AG10803 (cell line): ENCODE measurements around the gene ODF2.

Source experiments
- DNase-seq: peaks from one replicate; pipeline ENCODE4 v3.0.0; 2010; ENCODE audit warnings: low read depth
- H3K4me3 ChIP-seq: 2 replicates; pipeline ENCODE4 v1.5.1; 2011; ENCODE audit warnings: mild to moderate bottlenecking, low read length, control low read depth
- CTCF ChIP-seq: conservative IDR thresholded peaks from 2 replicates; pipeline ENCODE4 v1.5.1; 2011; ENCODE audit warnings: mild to moderate bottlenecking, low read length, control low read depth, inconsistent platforms

Gene ODF2

GRCh38 chr9:128481561-128481960 lies 25.8 kb downstream of the ODF2 start:
- no peak for TF ChIP-seq CTCF
- no peak for DNase-seq

DNA sequence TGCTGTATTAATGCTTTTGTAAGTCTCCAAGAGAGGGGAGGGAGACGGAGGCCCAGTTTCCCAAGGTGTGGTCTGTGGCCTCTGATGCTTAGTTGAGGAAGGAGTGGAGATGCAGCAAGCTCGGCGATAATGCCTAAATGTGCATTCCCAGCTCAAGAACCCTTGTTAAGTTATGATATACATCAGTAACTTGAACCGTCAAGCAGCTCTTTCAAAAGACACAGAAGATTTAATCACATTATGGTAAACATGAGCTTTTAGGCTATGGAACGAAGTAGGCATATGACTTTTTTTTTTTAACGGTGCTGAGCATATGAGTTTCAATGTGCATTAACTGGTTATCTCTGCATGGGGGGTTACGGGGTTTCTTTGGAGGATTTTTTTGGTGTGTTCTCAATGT lies 26.4 kb downstream of the ODF2 start:
- DNase-seq, result no peak
- no peak overlapping the region for H3K4me3 ChIP-seq
- no peak for TF ChIP-seq CTCF

More at GRCh38 chr9:128481561-128481960, 25.8 kb downstream of the ODF2 start:
- H3K4me3 ChIP-seq, result no peak overlapping the region

DNA sequence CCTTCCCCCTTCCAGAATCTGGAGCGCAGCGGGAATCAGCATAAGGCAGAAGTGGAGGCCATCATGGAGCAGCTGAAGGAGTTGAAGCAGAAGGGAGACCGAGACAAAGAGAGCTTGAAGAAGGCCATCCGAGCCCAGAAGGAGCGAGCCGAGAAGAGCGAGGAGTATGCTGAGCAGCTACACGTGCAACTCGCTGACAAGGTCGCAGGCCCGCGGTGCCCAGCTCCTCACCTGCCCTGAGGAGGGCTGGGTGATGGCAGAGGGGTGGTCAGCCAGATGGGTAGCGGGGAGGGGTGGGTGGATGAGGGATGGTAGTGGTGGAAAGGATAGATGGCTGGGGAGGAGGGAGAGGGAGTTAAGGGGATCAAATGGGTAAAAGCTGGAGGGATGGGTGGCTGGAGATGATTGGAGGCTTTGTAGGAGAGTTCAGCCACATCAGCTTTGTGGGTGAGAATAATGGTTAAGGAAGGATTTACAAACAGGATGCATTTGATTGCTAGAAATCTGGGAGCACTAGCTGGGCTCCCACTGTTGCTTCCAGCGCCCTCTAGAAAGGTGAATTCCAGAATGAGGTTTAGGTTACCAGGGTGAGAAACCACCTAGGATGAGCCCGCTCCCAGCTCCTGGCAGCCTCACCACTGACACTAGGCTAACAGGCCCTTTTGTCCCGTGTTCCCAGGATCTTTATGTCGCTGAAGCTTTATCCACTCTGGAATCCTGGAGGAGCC lies 29.0 kb downstream of the ODF2 start:
- H3K4me3 ChIP-seq, result no peak overlapping the region
- no peak for TF ChIP-seq CTCF
- no peak for DNase-seq

DNA sequence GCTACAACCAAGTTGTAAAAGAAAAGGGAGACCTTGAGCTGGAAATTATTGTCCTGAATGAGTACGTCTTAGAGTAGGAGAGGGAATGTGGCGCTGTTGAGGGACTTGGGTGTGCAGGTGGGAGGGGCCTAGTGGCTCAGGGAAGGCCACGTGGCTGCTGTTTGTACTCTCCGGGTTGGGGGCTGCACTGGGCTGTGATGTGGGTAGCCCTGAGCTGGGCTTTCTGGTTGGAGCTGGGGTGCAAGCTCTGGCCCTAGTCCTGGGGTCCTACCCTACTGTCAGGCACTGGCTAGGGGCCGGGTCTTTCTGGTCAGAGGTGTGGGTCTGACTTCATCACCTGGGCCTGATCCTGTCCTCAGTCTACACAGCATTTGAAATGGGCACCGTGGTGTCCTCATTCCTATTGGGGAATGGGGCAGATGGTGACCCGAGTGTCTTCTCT lies 29.6 kb downstream of the ODF2 start:
- no peak overlapping the region for H3K4me3 ChIP-seq
- no peak for DNase-seq
- no peak for TF ChIP-seq CTCF

- TF ChIP-seq CTCF, result no peak
- H3K4me3 ChIP-seq, result no peak overlapping the region
- no peak for DNase-seq
Measured at GRCh38 chr9:128486201-128486600, 30.4 kb downstream of the ODF2 start.

DNA sequence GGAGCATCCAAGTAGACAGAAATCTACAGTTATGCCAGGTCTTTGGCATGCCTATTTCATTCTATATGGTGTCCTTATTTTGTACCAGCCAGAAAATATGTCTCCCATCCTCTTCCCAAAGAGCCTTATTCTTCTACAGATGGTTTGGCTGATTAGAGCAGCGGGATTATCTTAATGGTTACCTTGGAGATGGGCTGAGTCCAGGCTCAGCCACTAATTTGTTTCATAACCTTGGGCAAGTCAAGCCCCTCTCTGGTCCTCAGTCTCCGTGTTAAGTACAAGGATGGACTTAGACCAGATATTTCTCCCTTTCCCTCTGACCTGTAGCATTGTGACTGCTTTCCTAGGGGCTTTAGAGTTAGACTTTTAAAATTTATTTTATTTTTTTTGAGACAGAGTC lies 37.6 kb downstream of the ODF2 start:
- TF ChIP-seq CTCF, result no peak
- DNase-seq, result no peak

GRCh38 chr9:128494108-128494745 lies 38.4 kb downstream of the ODF2 start:
- H3K4me3 ChIP-seq, result no peak overlapping the region
- TF ChIP-seq CTCF, result no peak
- no peak for DNase-seq

More for the DNA sequence above, 37.6 kb downstream of the ODF2 start:
- no peak overlapping the region for H3K4me3 ChIP-seq
